Astrocyte (in vitro differentiated cells and primary cell): ENCODE results near the gene PDZD2. TPM values are rescaled to one million over a fixed set of nuclear protein-coding genes. Genes with fewer than 3 reads are reported as not detected.

Experiments
- DNase-seq: peaks from one replicate; pipeline ENCODE4 v3.0.0-alpha.2; 2010; ENCODE audit warnings: low read depth
- FAIRE-seq: peaks from 2 replicates; lab custom pipeline; 2011; peaks lifted over from hg19 to GRCh38; lab: Jason Lieb, UNC
- H2AFZ ChIP-seq: 2 replicates; pipeline ENCODE4 v1.6.0; 2012; ENCODE audit warnings: low read depth, low read length, inconsistent platforms
- H3K27ac ChIP-seq: 2 replicates; pipeline ENCODE4 v1.5.1; 2011; ENCODE audit warnings: low read depth, low read length, inconsistent platforms
- H3K27me3 ChIP-seq: 2 replicates; pipeline ENCODE4 v1.6.0; 2011; ENCODE audit warnings: low read length, inconsistent platforms; ENCODE audit not compliant: insufficient read depth
- H3K36me3 ChIP-seq: 2 replicates; pipeline ENCODE4 v1.5.1; 2011; ENCODE audit warnings: low read length, inconsistent platforms; ENCODE audit not compliant: insufficient read depth
- H3K4me1 ChIP-seq: 2 replicates; pipeline ENCODE4 v1.5.1; 2011; ENCODE audit warnings: low read length, inconsistent platforms; ENCODE audit not compliant: insufficient read depth
- H3K4me2 ChIP-seq: 2 replicates; pipeline ENCODE4 v1.6.0; 2012; ENCODE audit warnings: low read length, inconsistent platforms
- H3K4me3 ChIP-seq: 2 replicates; pipeline ENCODE4 v1.5.1; 2011; ENCODE audit warnings: low read depth, mild to moderate bottlenecking, low read length, inconsistent platforms; ENCODE audit not compliant: insufficient read depth
- H3K79me2 ChIP-seq: 2 replicates; pipeline ENCODE4 v1.6.0; 2012; ENCODE audit warnings: mild to moderate bottlenecking, low read length, inconsistent platforms; ENCODE audit not compliant: insufficient read depth
- H3K9ac ChIP-seq: 2 replicates; pipeline ENCODE4 v1.6.0; 2012; ENCODE audit warnings: mild to moderate bottlenecking, low read length, inconsistent platforms
- H3K9me3 ChIP-seq: 2 replicates; pipeline ENCODE4 v1.5.1; 2012; ENCODE audit warnings: low read depth, mild to moderate bottlenecking, low read length, inconsistent platforms; ENCODE audit not compliant: insufficient read depth
- H4K20me1 ChIP-seq: 2 replicates; pipeline ENCODE4 v1.6.0; 2012; ENCODE audit warnings: low read length, inconsistent platforms; ENCODE audit not compliant: insufficient read depth
- H3K27ac Mint-ChIP-seq: one replicate; pipeline ENCODE4 v1.8.0; 2021; ENCODE audit warnings: mild to moderate bottlenecking, mixed read lengths; ENCODE audit not compliant: unreplicated experiment
- H3K27me3 Mint-ChIP-seq: one replicate; pipeline ENCODE4 v1.8.0; 2021; ENCODE audit warnings: low read depth, mixed read lengths; ENCODE audit not compliant: unreplicated experiment
- H3K36me3 Mint-ChIP-seq: one replicate; pipeline ENCODE4 v1.8.0; 2021; ENCODE audit warnings: low read depth, mixed read lengths; ENCODE audit not compliant: unreplicated experiment
- H3K4me1 Mint-ChIP-seq: one replicate; pipeline ENCODE4 v1.8.0; 2021; ENCODE audit warnings: low read depth, mixed read lengths; ENCODE audit not compliant: unreplicated experiment
- H3K4me3 Mint-ChIP-seq: one replicate; pipeline ENCODE4 v1.8.0; 2021; ENCODE audit warnings: mild to moderate bottlenecking, moderate library complexity, mixed read lengths; ENCODE audit not compliant: unreplicated experiment
- H3K9me3 Mint-ChIP-seq: one replicate; pipeline ENCODE4 v1.8.0; 2021; ENCODE audit warnings: mild to moderate bottlenecking, mixed read lengths; ENCODE audit not compliant: unreplicated experiment
- EZH2 ChIP-seq: IDR thresholded peaks from 2 replicates; pipeline ENCODE4 v1.6.1; 2012; ENCODE audit warnings: mild to moderate bottlenecking, low read length, inconsistent platforms; ENCODE audit not compliant: insufficient read depth
- total RNA-seq: library from RNA; stranded (reverse); gene quantifications from 2 replicates; pipeline ENCODE4 v1.2.1, GENCODE V29; 2021
- TF ChIP-seq, protein P1 (sequence below): IDR thresholded peaks from 2 replicates; pipeline ENCODE4 v1.5.1; 2011; ENCODE audit warnings: low read depth, mild to moderate bottlenecking, inconsistent platforms, low read length, moderate library complexity; ENCODE audit not compliant: insufficient read depth

PDZD2 gene
- total RNA-seq, 1 donor from 2014 or later = 10.3 TPM

GRCh38 chr5:31625394-31625793 is 13.5 kb upstream of the PDZD2 start:
- Histone ChIP-seq H3K79me2 (no peaks in the 10 kb centered on the region), H3K27ac (no peak overlapping the region), H3K4me1 (no peaks in the 10 kb centered on the region), H3K4me2 (no peak overlapping the region), H3K9ac (no peak overlapping the region), H3K36me3 (no peaks in the 10 kb centered on the region), H4K20me1 (no peaks in the 10 kb centered on the region), H3K27me3 (peaks cover 5% of the 10 kb centered on the region), H3K4me3 (no peak overlapping the region), H2AFZ (no peak overlapping the region), H3K9me3 (no peaks in the 10 kb centered on the region)
- TF ChIP-seq, protein P1, sequence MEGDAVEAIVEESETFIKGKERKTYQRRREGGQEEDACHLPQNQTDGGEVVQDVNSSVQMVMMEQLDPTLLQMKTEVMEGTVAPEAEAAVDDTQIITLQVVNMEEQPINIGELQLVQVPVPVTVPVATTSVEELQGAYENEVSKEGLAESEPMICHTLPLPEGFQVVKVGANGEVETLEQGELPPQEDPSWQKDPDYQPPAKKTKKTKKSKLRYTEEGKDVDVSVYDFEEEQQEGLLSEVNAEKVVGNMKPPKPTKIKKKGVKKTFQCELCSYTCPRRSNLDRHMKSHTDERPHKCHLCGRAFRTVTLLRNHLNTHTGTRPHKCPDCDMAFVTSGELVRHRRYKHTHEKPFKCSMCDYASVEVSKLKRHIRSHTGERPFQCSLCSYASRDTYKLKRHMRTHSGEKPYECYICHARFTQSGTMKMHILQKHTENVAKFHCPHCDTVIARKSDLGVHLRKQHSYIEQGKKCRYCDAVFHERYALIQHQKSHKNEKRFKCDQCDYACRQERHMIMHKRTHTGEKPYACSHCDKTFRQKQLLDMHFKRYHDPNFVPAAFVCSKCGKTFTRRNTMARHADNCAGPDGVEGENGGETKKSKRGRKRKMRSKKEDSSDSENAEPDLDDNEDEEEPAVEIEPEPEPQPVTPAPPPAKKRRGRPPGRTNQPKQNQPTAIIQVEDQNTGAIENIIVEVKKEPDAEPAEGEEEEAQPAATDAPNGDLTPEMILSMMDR = no peak
- TF ChIP-seq EZH2 = no peak
- Mint-ChIP-seq H3K4me3 (no peak overlapping the region), H3K4me1 (no peaks in the 10 kb centered on the region), H3K27ac (no peak overlapping the region), H3K9me3 (no peaks in the 10 kb centered on the region), H3K36me3 (no peaks in the 10 kb centered on the region), H3K27me3 (peaks cover 21% of the 10 kb centered on the region)
- no peak for DNase-seq
- FAIRE-seq = no peak

GRCh38 chr5:31626156-31626555 is 12.8 kb upstream of the PDZD2 start:
- H3K9me3 ChIP-seq = no peaks in the 10 kb centered on the region
- no peaks in the 10 kb centered on the region for H3K79me2 ChIP-seq
- no peak overlapping the region for H3K27ac ChIP-seq
- no peak overlapping the region for H3K4me3 Mint-ChIP-seq
- peaks cover 26% of the 10 kb centered on the region for H3K27me3 Mint-ChIP-seq
- H3K4me2 ChIP-seq = no peak overlapping the region
- H3K4me1 ChIP-seq = no peaks in the 10 kb centered on the region
- no peaks in the 10 kb centered on the region for H3K4me1 Mint-ChIP-seq
- no peak for DNase-seq
- H2AFZ ChIP-seq = no peak overlapping the region
- H3K4me3 ChIP-seq = no peak overlapping the region
- no peaks in the 10 kb centered on the region for H3K36me3 ChIP-seq
- no peaks in the 10 kb centered on the region for H3K9me3 Mint-ChIP-seq
- H3K27ac Mint-ChIP-seq = no peak overlapping the region
- FAIRE-seq = no peak
- no peaks in the 10 kb centered on the region for H4K20me1 ChIP-seq
- TF ChIP-seq EZH2 = no peak
- TF ChIP-seq, protein P1 = no peak
- no peaks in the 10 kb centered on the region for H3K36me3 Mint-ChIP-seq
- no peak overlapping the region for H3K9ac ChIP-seq
- peaks cover 11% of the 10 kb centered on the region for H3K27me3 ChIP-seq

GRCh38 chr5:31626604-31627234 is 12.2 kb upstream of the PDZD2 start:
- Mint-ChIP-seq H3K27me3 (peaks cover 27% of the 10 kb centered on the region), H3K27ac (no peak overlapping the region), H3K4me3 (no peak overlapping the region), H3K9me3 (no peaks in the 10 kb centered on the region), H3K36me3 (no peaks in the 10 kb centered on the region), H3K4me1 (no peaks in the 10 kb centered on the region)
- no peaks in the 10 kb centered on the region for H3K9me3 ChIP-seq
- H3K9ac ChIP-seq = no peak overlapping the region
- TF ChIP-seq, protein P1 = no peak
- no peak for TF ChIP-seq EZH2
- no peaks in the 10 kb centered on the region for H3K4me1 ChIP-seq
- DNase-seq = no peak
- FAIRE-seq = no peak
- no peaks in the 10 kb centered on the region for H3K79me2 ChIP-seq
- H3K4me2 ChIP-seq = no peak overlapping the region
- H3K36me3 ChIP-seq = no peaks in the 10 kb centered on the region
- H4K20me1 ChIP-seq = no peaks in the 10 kb centered on the region
- no peak overlapping the region for H2AFZ ChIP-seq
- peaks cover 15% of the 10 kb centered on the region for H3K27me3 ChIP-seq
- no peak overlapping the region for H3K27ac ChIP-seq
- no peak overlapping the region for H3K4me3 ChIP-seq
